Activated CD8-positive, alpha-beta memory T cell treated with anti-CD3 and anti-CD28 coated beads, Interleukin-2, amount 50 U/mL, for 48 hours (primary cell): Measurements from ENCODE around the gene KYNU.
"Not testable (repeated sequence)": the region's sequence is repeated elsewhere in the genome, so short reads cannot be mapped to it uniquely, and the experiment has no call there.

Experiments
- DNase-seq: peaks from one replicate; pipeline ENCODE4 v3.0.0-alpha.2; 2020

The KYNU gene

DNA sequence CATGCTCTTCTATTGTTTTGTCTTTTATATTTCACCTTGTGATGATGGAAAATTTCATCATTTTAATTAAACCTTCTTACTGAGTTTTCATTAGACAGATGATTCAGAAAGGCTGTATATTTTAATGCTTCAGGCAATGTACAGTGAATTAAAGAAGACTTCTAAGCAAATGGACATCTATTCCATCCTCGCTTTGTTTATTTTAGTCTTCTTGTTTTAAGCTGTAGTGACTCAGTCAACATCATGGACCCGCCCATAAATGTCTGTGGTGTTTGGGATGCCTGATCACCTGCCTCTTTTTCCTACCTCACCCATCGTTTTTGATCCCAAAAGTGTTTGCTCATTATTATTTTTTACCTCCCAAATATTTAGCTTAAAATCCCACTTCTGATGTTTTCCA lies 43.1 kb downstream of the KYNU start:
- no peak for DNase-seq

DNA sequence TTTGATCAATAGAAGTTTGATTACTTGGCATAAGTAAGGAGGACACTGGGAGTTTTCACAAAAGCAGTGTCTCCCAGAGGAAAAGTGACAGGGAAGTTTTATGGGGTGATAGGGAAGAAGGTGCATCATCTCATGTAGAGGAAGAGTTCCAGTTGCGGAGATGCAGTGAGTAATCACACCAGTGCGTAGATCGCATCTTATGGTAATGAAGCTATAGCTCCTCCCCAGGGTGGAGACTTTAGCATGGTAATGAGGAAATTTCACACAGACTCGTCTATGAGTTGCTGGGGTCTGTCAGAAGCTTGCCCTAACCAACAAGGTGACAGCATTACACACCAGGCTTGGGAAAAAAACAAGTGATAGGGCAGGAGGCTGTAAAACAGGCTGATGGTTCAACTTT lies 49.0 kb downstream of the KYNU start:
- no peak for DNase-seq

DNA sequence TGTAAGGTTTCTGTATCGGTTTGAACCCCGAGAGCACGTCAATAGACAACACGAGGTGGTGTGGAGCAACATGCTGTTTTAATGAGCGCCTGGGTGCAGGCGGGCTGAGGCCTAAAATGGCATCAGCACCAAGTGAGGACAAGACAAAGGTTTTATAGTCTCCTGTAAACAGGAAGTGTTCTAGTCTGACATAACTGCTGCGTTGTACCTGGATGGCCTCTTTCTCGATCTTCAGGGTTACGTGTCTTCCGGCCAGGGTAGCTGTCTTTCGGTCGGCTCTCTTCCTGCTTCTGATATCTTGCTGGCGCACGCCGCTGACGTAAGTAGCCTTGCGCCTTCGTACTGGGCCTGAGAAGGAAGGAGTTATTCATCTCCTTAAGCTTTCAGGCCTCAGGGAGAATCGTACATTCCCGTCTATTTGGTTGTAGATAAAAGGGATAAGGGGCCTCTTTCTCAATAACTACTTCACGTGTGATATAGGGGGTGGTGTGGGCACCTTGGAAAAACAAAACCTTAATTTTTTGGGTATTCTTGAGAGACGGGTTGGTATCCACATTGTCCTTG lies 53.5 kb downstream of the KYNU start:
- DNase-seq = no peak

DNA sequence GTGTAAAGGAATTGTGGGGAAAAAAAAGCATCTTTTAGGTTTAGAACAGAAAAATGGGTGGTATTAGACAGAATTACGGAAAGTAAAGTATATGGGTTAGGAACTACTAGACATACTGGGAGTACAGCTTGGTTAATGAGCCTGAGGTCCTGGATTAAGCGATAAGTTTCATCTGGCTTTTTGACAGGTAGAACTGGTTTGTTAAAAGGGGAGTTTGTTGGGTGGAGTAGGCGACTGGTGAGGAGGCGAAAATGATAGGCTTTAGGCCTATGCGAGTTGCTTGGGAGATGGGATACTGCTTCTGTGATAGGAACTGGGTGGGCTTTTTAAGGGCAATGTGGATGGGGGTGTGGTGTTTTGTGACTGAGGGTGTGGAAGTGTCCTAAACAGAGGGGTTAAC lies 56.5 kb downstream of the KYNU start:
- DNase-seq = no peak

DNA sequence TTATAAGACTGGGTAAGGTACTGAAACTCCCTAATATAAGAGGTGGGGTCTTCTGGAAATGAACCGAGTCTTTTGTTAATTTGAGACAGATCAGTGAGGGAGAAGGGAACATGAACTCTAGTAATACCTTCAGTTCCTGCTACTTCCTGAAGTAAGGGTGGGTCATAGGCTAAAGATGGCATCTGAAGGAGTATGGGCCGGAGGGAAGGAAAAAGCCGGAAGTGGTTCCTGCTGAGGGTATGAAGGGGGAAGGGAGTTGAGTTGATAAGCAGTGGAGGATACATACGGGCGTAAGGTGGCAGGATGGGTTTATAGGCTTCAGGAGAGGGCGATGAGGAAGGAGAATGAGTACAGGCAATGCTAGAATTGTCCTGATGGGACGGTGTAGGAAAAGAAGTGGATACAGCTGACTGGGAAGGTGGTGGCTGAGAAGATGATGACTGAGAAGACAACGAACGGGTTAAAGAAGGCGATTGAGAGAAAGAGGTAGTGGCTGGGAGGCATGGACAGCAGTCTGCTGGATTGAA lies 58.2 kb downstream of the KYNU start:
- DNase-seq = no peak

DNA sequence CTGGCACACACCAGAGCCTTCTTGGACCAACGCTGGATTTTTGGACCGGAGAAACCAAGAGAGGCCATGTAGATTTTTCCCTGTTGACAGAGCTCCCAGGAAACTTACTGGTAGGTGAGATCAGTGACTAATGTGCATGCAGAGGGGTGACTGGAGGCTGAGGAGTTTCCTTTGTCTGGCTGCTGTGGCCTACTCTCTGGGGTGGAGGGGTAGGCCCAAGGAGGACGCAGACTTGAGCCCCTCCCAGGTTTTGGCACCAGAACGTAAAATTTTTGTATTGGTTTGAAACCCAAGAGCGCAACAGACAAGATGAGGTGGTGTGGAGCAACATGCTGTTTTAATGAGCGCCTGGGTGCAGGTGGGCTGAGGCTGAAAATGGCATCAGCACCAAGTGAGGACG lies 59.2 kb downstream of the KYNU start:
- DNase-seq = no peak

DNA sequence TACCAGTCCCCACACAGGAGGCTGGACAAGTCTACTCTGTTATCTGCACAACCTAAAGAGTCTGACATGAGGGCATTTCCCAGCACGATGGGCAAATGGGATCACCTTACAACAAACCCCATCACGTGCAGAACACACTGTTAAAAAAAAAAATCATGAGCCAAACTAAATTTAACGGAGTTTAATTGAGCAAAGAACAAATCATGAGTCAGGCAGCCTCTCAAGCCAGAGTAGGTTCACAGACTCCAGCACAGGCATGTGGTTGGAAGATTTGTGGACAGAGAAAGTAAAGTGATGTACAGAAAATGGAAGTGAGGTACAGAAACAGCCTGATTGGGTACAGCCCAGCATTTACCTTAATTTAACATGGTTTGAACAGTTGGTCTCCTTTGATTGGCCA lies 59.9 kb downstream of the KYNU start:
- no peak for DNase-seq

DNA sequence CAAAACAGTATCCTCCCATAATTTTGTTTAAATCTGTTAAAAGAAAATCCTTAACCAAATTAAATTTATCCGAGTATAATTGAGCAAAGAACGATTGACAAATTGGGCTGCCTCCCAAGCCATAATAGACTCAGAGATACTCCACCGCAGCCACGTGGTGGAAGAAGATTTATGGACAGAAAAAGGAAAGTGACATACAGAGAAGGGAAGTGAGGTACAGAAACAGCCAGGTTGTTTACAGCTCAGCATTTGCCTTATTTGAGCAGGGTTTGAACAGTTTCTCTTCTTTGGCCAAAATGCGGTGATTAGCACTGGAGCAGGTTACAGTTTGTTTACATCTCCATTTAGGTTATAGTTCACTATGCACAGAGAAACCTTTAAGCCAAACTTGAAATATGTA lies 60.8 kb downstream of the KYNU start:
- DNase-seq = no peak

DNA sequence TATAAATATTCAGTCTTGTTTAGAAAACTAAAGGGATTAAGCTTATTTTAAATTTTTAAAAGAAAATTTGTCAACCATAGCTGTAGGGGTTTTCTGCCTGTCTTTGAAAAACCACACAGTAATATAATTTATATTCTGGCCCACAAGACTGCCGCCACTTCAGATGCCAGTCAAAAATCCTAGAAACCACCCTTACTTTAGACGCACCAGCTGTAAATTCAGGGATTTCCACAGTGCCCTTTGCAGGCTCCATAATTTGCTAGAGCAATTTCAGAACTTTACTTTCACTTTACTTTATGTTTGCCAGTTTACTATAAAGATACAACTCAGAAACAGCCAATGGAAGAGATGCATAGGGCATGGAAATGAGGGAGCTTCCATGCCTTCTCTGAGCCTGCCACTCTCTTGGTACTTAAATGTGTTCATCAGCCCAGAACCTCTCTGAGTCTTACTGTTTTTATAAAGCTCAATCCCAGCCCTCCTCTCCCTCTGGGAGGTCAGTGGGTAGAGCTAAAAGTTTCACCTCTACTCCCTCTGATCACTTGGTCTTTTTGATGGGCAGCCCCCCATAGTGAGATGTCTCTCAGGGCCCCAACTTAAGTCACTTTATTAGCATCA lies 63.3 kb downstream of the KYNU start:
- DNase-seq = no peak

DNA sequence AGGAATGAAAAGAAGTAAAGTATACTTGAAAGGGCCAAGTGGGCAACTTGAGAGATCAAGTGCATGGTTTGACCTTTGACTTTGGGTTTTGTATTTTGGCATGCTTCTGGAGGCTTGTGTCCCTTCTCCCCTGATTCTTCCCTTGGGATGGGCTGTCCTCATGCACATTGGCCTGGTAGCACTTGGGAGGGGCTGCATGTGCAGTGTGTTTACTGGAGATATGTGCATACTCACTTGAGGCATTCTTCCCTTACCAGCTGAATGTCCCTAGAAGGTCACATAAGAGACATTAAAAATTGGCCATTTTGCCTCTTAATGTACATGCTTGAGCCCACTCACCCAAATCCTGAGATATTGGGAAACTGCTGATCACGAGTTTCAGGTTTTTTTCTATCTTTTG lies 65.2 kb downstream of the KYNU start:
- no peak for DNase-seq

DNA sequence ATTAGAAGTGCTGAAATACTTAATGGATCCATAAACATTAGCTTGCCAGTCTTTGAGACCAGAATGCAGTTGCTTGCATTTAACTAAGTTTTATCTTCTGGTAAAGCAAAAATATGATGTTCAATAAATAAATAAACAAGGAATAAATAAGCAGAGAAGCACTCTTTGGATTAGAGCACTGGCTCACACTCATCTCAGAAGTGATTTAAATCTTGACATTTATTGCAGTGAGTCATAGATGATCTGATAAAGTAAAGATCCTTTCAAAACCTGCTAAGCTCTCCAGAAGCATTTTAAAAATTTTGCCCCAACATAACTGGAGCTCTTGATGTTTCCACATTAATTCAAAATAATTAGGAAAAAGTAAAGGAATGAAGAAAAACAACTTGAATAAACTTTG lies 66.8 kb downstream of the KYNU start:
- DNase-seq = no peak

DNA sequence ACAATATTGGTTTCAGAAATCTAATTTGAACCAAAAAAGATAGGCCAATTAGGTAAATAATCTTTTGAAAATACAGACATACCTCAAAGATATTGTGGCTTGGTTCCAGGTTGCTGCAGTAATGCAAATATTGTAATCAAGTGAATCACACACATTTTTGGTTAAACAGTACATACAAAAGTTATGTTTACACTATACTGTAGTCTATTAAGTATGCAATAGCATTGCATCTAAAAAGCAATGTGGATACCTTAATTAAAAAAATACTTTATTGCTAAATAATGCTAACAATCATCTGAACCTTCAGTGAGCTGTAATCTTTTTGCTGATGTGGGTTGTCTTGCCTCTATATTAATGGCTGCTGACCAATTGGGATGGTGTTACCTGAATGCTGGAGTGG lies 67.3 kb downstream of the KYNU start:
- DNase-seq = no peak

DNA sequence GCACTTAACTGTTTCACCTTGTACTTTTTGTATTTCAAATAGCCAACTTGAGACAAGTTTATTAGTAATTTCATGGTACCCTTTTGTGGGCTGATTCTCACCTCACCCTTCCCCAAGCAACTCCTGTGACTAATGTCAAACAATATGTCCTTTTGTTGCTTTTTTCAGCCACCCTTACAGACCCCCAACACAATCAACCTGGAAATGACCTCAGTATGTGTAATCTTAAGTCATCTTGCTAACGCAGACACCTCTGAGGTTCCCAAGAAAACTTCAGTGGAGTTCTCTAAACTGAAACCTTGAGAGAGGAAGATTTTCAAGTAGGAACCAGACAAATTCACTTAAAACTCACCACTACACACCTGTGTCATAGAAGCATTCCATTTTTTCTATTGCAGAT lies 69.5 kb downstream of the KYNU start:
- no peak for DNase-seq

DNA sequence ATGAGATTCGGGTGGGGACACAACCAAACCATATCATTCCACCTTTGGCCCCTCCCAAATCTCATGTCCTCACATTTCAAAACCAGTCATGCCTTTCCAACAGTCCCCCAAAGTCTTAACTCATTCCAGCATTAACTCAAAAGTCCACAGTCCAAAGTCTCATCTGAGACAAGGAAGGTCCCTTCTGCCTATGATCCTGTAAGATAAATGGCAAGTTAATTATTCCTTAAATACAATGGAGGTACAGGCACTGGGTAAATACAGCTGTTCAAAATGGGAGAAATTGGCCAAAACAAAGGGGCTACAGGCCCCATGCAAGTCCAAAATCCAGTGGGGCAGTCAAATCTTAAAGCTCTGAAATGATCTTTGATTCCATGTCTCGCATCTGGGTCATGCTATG lies 71.3 kb downstream of the KYNU start:
- not testable (repeated sequence) for DNase-seq

DNA sequence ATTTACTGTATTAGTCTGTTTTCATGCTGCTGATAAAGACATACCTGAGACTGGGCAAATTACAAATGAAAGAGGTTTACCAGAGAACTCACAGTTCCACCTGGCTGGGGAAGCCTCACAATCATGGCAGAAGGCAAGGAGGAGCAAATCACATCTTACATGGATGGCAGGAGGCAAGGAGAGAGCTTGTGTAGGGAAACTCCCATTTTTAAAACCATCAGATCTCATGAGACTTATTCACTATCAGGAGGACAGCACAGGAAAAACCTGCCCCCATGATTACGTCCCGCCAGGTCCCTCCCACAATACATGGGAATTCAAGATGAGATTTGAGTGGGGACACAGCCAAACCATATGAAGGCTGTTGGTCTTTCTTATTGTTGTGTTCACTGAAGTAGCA lies 72.9 kb downstream of the KYNU start:
- not testable (repeated sequence) for DNase-seq

DNA sequence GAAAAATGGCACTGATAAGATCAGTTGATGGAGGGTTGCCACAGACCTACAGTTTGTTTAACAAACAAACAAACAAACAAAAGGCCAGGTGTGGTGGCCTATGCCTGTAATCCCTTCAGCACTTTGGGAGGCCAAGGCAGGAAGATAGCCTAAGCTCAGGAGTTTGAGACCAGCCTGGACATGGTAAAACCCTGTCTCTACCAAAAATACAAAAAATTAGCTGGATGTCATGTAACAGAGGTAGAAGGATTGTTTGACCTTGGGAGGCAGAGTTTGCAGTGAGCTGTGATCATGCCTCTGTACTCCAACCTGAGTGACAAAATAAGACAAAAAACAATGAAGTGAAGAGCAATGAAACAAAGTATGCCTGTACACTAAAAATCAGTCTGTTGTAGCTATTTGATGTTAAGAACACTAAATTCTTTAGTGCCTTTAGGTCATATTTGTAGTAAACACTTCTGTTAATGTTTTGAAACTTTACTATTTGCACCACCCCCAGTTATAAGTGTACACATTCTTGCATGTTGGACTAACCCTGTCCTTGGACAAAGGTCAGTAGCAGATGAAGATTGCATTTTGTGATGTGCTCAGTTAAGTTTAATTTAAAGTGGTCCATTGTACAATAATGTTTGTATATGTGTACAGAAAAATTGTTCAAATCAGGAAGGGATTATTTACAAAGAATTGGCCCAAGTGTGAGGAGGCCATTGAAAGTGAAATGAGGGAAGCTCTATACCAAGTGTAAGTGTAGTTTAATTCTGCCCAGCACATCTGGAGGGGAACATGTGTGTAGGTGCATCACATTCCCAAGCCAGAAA lies 73.9 kb downstream of the KYNU start:
- DNase-seq = no peak

DNA sequence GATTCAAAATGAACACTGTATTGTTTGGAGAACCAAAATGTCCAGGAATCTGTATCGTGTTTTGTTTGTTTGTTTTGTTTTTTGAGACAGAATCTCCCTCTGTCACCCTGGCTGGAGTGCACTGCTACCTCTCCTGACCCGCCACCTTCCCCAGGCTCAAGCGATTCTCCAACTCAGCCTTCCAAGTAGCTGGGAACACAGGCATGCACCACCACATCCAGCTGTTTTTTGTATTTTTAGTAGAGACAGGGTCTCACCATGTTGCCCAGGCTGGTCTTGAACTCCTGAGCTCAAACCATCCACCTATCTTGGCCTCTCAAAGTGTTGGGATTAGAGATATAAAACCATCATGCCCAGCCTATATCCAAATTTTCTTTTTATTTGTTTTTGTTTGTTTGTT lies 74.6 kb downstream of the KYNU start:
- DNase-seq = no peak

DNA sequence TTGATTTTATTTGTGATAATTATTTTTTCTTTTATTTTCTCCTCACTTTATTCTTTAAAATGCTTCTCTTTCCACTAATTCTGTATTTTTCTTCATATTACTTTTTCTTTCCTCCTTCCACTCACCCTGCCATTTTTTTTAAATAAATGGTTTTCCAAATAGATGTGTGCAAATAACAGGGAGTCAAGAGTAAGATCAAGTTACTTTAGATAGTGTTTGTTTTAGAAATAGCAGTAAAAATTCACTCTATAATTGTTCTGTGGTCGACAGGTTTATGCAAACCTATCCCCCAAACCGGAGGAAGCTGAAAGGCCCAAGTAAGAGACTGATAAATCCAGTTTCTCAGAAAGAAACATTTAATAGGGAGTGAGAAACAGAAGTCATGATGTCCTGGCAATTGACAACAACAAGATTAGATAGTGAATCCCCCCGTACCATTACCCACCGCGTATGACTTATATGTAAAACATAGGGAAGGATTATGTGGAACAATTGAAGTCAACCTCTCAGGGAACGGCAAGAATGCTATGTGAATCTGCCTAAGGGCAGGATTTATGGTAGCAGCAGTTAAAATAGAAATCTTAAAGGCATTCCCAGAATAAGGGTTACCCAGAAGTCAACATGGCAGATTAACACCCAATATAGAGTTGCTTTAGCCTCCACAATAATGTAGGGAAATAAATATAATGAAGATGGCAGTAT lies 75.5 kb downstream of the KYNU start:
- no peak for DNase-seq

DNA sequence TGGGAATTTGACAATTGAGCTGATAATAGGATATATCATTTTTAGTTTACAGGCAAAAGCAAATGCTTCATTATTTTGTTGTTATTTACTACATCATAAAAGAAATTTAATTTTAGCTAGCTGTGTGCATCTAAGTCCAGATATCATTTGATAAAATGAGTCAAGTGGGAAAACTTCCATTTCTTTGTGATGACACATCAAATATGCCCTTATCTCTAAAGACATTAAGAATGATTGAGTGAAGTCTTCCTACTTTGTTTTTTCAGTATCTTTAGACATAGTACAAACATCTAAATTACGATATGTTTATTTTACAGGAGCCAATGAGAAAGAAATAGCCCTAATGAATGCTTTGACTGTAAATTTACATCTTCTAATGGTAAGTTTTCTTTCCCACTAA lies 77.0 kb downstream of the KYNU start:
- DNase-seq = no peak

DNA sequence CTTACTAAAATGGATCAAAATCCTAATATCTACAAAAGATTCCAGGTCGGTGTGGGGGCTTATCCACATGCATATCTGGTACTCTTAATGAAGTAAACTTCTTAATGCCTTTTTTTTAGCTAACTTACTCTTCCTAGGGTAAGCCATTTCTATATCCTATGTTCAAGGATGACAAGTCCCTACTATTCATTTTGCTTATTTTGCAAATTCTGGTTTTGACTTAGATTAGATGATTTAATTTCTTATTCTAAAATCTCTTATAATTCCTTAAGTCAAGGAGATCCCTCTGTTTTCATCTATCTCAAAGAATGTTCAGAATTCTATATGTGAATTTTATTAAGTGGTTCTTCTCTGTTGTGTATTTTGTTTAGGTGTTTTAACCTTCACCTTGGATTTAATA lies 79.7 kb downstream of the KYNU start:
- no peak for DNase-seq

DNA sequence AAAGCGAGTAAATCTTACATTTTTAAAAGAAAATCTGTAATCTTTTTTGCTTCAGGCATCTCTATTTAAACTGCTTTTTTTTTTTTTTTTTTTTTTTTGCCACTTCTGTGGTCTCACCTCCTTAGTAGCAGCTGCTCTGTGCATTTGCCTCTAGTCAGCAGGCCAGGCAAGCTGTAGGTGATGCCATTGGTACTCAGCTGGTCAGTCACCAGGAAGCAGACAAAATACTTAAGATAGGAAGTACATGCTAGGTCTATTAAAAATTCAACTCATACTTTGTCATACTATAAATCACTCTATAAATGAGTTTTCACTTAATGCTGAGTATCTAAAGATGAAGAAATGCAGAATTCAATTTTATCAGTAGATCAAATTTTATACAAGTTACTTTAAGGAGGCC lies 83.7 kb downstream of the KYNU start:
- no peak for DNase-seq

DNA sequence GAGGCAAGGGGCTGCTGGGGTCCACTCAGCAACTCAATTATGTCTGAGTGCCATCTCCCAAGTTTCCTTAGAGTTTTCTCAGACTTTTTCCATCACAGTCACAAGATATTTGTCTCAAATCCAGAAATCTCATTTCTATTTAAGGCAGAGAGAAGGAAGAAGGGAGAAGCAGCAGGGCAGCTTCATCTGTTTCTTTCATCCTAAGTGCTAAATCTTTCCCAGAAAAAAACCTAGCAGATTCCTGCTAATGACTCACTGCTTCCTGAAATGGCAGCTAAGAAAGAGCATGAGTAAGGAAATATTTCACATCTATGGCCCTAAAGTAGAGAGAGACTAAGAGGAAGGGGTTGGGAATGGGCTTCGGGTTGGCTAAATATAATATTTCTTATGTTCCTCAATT lies 88.0 kb downstream of the KYNU start:
- DNase-seq = no peak

DNA sequence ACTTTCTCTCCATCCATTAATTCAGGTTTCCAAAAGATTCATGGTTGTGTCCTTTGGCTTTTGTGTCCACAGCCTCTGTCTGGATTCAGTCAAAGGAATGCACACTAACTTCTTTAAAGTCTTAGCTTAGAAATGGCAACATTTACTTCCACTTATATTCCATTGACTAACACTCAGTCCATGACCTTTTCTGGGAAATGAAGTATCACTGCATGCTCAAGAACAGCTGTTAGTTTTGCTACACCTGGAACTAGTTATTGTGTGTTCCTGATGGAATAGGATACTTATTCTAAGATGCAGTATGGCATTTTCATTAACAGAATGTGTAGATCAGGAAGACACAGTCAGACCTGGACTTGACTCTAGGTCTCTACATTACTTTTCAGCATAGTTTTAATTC lies 88.8 kb downstream of the KYNU start:
- no peak for DNase-seq

DNA sequence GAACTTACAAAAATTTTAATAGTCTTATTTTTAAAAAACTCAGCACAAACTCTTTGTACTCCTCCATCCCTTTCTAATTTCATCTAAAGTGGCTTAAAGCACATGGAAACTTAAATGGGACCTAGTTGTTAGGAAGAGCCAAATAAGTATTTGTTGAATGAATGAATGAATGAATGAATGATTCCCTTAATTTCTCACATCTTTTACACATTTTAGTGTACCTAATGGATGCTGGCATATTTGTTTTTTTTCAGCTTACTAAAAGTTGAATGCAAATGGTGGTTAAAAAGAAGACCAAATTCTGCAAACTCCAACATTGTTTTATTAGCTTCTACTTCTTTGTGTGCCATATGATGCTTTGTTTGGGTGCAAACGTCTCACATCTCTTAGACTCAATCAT lies 89.6 kb downstream of the KYNU start:
- DNase-seq = no peak
